A549 (cell line): Measurements from ENCODE around the gene GRM6.

Experiments
- CTCF ChIP-seq: fragments of >200 bp; sonication (Bioruptor Twin); formaldehyde crosslinking; IDR thresholded peaks from 3 replicates; pipeline ENCODE4 v1.5.1; 2016
- HMGXB4 ChIP-seq: fragments of 250-450 bp; sonication (Bioruptor Pico); IDR thresholded peaks from 2 replicates; pipeline ENCODE4 v1.5.0; 2021; ENCODE audit warnings: mild to moderate bottlenecking, moderate library complexity, borderline replicate concordance
- HOXB13 ChIP-seq: fragments of 250-450 bp; sonication (Bioruptor Pico); IDR thresholded peaks from 2 replicates; pipeline ENCODE4 v1.5.0; 2020; ENCODE audit warnings: low read depth, mild to moderate bottlenecking, moderate library complexity
- JUN ChIP-seq, 2 experiments: fragments of >200 bp; sonication (Bioruptor Twin); formaldehyde crosslinking; IDR thresholded peaks; 2 replicates in 1 of 2; 3 replicates in 1 of 2; pipeline ENCODE4 v1.6.1; 2016 to 2017
- MAFK ChIP-seq: fragments of 450-650 bp; IDR thresholded peaks from 2 replicates; pipeline ENCODE4 v1.6.1; 2014; ENCODE audit not compliant: partially characterized antibody
- MAX ChIP-seq: IDR thresholded peaks from 2 replicates; pipeline ENCODE4 v1.6.1; 2012
- PBX3 ChIP-seq: IDR thresholded peaks from 2 replicates; pipeline ENCODE4 v1.6.1; 2012
- POLR2A ChIP-seq: IDR thresholded peaks from 2 replicates; pipeline ENCODE4 v1.6.1; 2012; ENCODE audit warnings: mild to moderate bottlenecking, low read length
- RARB ChIP-seq: fragments of 250-450 bp; sonication (Bioruptor Pico); IDR thresholded peaks from 2 replicates; pipeline ENCODE4 v1.8.0; 2021; ENCODE audit warnings: mild to moderate bottlenecking, moderate library complexity
- RCOR1 ChIP-seq: fragments of 150-350 bp; IDR thresholded peaks from 2 replicates; pipeline ENCODE4 v1.6.1; 2014; ENCODE audit warnings: antibody characterized with exemption, low read length, low read depth

- TF ChIP-seq CTCF (no peak), HOXB13 (CRISPR knock-in tag) (no peak), MAX (no peak), RCOR1 (no peak), JUN (IDR thresholded peaks at IDR 0.05) (no peak), PBX3 (no peak), POLR2A (no peak), HMGXB4 (CRISPR knock-in tag) (no peak), RARB (no peak), MAFK (no peak)
Observed at GRCh38 chr5:178996156-178996555, 1.0 kb upstream of the GRM6 start.
